ENCODE results near the gene AMY2B.
"Not testable (repeated sequence)": the region's sequence is repeated elsewhere in the genome, so short reads cannot be mapped to it uniquely, and the experiment has no call there.

The AMY2B gene

GRCh38 chr1:103627436-103627835 lies 56.0 kb downstream of the AMY2B start:
- not testable (repeated sequence) for DNase-seq

Data from C1 segment of cervical spinal cord (tissue), 14 donors.